Measurements from ENCODE around the gene MPHOSPH6. TPM values are rescaled to one million over a fixed set of nuclear protein-coding genes. Genes with fewer than 3 reads are reported as not detected.

Gene MPHOSPH6
- polyA plus RNA-seq, 1 donor from 2014 or later: 75.1 TPM

DNA sequence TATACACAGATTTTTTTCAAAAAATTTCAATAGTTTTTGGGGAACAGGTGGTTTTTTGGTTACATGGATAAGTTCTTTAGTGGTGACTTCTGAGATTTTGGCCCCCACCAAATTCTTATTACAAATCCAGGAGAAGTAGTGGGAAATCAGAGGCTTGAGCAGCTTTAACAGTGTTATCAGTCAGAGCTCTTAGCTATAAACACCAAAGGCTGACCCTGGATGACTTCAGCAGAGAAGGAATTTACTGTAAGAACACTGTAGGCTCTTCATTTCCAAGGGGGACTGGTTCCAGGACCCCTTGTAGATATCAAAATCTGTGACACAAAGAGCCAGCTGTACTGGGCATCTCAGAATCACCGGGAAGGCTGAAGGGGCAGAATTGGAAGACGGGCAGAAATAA, 17.8 kb downstream of the MPHOSPH6 start:
- H3K36me3 ChIP-seq (ENCODE audit: insufficient read depth, low read length): peaks cover 6% of the 10 kb centered on the region
- H3K27ac ChIP-seq (ENCODE audit: low read length): no peak overlapping the region
- H3K9me3 ChIP-seq (ENCODE audit: low read length): no peaks in the 10 kb centered on the region
- no peaks in the 10 kb centered on the region for H3F3A ChIP-seq (ENCODE audit: insufficient read depth, low read length, poor library complexity, severe bottlenecking)
- no peaks in the 10 kb centered on the region for H3K79me2 ChIP-seq (replicated peaks; ENCODE audit: insufficient read depth, low read length)
- no peaks in the 10 kb centered on the region for H3K9me2 ChIP-seq (ENCODE audit: insufficient read depth, low read length)
- H3K4me2 ChIP-seq (ENCODE audit: low read length): no peak overlapping the region
- H4K20me1 ChIP-seq (ENCODE audit: insufficient read depth): no peaks in the 10 kb centered on the region
- TF ChIP-seq CTCF (IDR thresholded peaks at IDR 0.05; ENCODE audit: poor library complexity, severe bottlenecking): no peak
- TF ChIP-seq, protein P1, sequence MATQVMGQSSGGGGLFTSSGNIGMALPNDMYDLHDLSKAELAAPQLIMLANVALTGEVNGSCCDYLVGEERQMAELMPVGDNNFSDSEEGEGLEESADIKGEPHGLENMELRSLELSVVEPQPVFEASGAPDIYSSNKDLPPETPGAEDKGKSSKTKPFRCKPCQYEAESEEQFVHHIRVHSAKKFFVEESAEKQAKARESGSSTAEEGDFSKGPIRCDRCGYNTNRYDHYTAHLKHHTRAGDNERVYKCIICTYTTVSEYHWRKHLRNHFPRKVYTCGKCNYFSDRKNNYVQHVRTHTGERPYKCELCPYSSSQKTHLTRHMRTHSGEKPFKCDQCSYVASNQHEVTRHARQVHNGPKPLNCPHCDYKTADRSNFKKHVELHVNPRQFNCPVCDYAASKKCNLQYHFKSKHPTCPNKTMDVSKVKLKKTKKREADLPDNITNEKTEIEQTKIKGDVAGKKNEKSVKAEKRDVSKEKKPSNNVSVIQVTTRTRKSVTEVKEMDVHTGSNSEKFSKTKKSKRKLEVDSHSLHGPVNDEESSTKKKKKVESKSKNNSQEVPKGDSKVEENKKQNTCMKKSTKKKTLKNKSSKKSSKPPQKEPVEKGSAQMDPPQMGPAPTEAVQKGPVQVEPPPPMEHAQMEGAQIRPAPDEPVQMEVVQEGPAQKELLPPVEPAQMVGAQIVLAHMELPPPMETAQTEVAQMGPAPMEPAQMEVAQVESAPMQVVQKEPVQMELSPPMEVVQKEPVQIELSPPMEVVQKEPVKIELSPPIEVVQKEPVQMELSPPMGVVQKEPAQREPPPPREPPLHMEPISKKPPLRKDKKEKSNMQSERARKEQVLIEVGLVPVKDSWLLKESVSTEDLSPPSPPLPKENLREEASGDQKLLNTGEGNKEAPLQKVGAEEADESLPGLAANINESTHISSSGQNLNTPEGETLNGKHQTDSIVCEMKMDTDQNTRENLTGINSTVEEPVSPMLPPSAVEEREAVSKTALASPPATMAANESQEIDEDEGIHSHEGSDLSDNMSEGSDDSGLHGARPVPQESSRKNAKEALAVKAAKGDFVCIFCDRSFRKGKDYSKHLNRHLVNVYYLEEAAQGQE (IDR thresholded peaks at IDR 0.05; ENCODE audit: borderline replicate concordance): no peak
- TF ChIP-seq EP300 (conservative IDR thresholded peaks at IDR 0.05; ENCODE audit: poor library complexity, severe bottlenecking): no peak
- no peak for TF ChIP-seq MXI1 (conservative IDR thresholded peaks at IDR 0.05; ENCODE audit: poor library complexity, severe bottlenecking)
- no peak for TF ChIP-seq POLR2AphosphoS5 (IDR thresholded peaks at IDR 0.05)
- no peak for TF ChIP-seq SMC3 (conservative IDR thresholded peaks at IDR 0.05; ENCODE audit: poor library complexity)
- no peak overlapping the region for H3K4me3 ChIP-seq (ENCODE audit: low read length)
- no peaks in the 10 kb centered on the region for H3K27me3 ChIP-seq (ENCODE audit: insufficient read depth, low read depth, low read length)
- H3K9ac ChIP-seq (ENCODE audit: low read length): no peak overlapping the region
- H2AFZ ChIP-seq (ENCODE audit: low read depth, low read length): no peak overlapping the region

DNA sequence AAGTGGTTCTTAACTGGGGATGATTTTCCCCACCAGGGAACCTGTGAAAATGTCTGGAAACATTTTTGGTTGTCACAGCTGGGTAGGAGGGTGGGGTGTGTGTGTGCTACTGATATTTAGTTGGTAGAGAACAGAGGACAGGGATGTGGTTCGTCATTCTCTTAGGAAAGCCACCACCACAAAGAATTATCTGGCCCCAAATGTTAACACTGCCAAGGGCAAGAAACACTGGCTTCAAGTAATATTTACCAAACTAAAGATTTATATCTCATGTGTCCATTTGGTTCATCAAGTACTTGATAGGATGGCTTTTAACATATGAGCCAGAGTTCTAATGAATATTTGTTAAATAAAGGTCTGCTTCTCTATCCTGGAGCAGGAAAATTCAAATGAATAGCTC, 19.5 kb downstream of the MPHOSPH6 start:
- Histone ChIP-seq H3K36me3 (ENCODE audit: insufficient read depth, low read length) (peaks cover 10% of the 10 kb centered on the region), H3K27me3 (ENCODE audit: insufficient read depth, low read depth, low read length) (no peaks in the 10 kb centered on the region), H3K27ac (ENCODE audit: low read length) (no peak overlapping the region), H3K9ac (ENCODE audit: low read length) (no peak overlapping the region), H3K9me3 (ENCODE audit: low read length) (no peaks in the 10 kb centered on the region), H3K4me2 (ENCODE audit: low read length) (no peak overlapping the region), H3F3A (ENCODE audit: insufficient read depth, low read length, poor library complexity, severe bottlenecking) (no peaks in the 10 kb centered on the region), H4K20me1 (ENCODE audit: insufficient read depth) (no peaks in the 10 kb centered on the region), H3K4me3 (ENCODE audit: low read length) (no peak overlapping the region), H2AFZ (ENCODE audit: low read depth, low read length) (no peak overlapping the region), H3K79me2 (replicated peaks; ENCODE audit: insufficient read depth, low read length) (no peaks in the 10 kb centered on the region), H3K9me2 (ENCODE audit: insufficient read depth, low read length) (no peaks in the 10 kb centered on the region)
- TF ChIP-seq, protein P1 (IDR thresholded peaks at IDR 0.05; ENCODE audit: borderline replicate concordance): no peak
- no peak for TF ChIP-seq POLR2AphosphoS5 (IDR thresholded peaks at IDR 0.05)
- TF ChIP-seq MXI1 (conservative IDR thresholded peaks at IDR 0.05; ENCODE audit: poor library complexity, severe bottlenecking): no peak
- TF ChIP-seq EP300 (conservative IDR thresholded peaks at IDR 0.05; ENCODE audit: poor library complexity, severe bottlenecking): no peak
- TF ChIP-seq CTCF (IDR thresholded peaks at IDR 0.05; ENCODE audit: poor library complexity, severe bottlenecking): no peak
- no peak for TF ChIP-seq TAF1 (IDR thresholded peaks at IDR 0.05; ENCODE audit: low read depth)
- TF ChIP-seq SMC3 (conservative IDR thresholded peaks at IDR 0.05; ENCODE audit: poor library complexity): no peak
- no peak for TF ChIP-seq RAD21 (conservative IDR thresholded peaks at IDR 0.05)
- no peak for TF ChIP-seq EZH2 (IDR thresholded peaks at IDR 0.05; ENCODE audit: borderline replicate concordance, insufficient read depth, low read length, poor library complexity, severe bottlenecking)

Measured in neural cell (in vitro differentiated cells).